HTERT RPE-1 (cell line): Measurements from ENCODE around the gene PALB2.

Source experiments
- in situ Hi-C: fragments of 300-500 bp; cut with MboI; formaldehyde crosslinking; loops from 4 replicates; pipeline ENCODE4 v1.14.3; 2020; ENCODE audit warnings: low sequenced_read_pairs

PALB2 gene

DNA sequence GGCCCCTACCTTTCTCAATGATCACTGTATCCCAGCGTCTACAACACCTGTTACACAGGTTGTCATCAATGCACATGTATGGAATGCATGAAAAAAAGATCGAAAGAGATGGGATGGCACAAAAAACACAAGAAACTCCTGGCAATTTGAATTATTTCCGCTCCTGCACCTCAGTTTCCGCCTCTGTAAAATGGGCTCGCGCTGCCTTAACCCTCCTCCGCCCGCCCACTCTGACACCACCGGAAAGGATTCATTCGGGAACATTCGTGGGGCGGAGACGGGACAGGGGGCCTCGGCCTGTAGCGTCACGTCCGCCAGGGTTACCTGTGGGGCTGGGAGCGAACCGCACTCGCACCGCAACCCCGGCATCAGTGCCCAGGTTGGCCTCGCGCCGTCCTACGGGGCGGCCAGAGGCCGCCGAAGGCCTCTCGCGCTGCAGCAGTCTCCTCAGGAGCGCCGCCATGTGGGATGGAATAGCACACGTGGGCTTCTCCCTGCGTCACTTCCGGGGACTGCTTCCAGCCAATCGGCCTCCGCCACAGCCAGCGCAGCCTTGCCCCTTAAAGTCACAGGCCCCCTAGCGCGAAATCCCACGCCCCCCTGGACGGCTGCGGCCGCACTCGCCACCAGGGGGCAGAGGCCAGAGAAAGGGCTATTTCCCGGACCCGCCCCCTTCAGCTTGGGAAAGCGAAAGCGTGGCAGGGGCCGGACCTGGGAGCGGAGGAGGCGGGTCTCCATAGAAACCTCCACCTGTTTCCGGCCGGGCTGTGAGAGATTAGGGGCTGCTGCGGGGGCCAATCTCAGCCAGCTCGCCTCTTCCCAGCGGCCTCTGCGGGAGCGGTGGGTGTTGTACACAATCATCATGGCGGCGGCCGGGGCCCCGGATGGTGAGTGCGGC lies 84.0 kb downstream of the PALB2 start, which contains the start of the genes EARS2 and UBFD1:
Gene EARS2 (minus strand): TSS at position 470 of the 898 bp plus-strand sequence. CDS start 7 bp downstream, at position 463.
Gene UBFD1 (plus strand): TSS at position 847 of the 898 bp plus-strand sequence. CDS start 16 bp downstream, at position 863.
- in situ Hi-C loops, result no loop called here

DNA sequence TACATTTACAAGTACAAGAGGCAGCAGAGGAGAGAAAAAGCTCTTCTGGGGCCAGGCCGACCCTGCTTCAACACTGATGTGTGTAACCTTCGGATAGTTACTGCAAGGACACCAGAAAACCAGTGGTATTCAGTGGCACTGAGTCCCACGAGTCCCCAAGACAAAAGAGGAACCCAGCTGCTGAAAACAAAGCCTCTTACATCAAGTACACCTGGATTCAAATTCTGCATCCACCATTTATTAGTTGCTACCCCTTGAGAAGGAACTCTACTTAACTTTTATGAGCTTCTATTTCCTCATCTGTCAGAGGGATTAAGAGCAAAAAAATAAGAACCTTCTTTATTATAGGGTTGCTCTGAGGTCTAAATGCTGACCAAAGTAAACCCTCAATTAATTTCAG lies 86.6 kb downstream of the PALB2 start:
- in situ Hi-C loops, result no loop called here
